Measurements from ENCODE around the gene DNAI4.
A peak's percentile ranks its signal among the peaks of the same experiment; 100 is the strongest.

The DNAI4 gene

DNA sequence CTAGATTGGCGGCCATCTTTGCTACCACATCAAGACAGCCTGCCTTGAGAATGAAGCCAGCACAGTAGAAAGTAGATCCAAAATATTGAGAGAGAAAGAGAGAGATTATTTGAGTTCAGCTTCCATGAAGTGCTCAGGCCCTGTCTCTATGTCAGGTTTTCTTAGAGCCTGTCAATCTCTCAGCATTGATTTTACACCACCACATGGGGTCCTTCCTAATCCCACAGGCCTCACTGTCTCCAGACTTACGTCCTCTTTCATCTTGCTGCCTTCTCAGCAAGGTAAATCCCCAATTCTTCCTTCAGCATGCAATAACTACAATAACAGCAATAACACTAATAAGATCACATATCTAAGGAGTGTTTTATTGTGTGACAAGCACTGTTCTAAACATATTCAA is 151.4 kb downstream of the DNAI4 start (continued):
- TF ChIP-seq, protein P1, sequence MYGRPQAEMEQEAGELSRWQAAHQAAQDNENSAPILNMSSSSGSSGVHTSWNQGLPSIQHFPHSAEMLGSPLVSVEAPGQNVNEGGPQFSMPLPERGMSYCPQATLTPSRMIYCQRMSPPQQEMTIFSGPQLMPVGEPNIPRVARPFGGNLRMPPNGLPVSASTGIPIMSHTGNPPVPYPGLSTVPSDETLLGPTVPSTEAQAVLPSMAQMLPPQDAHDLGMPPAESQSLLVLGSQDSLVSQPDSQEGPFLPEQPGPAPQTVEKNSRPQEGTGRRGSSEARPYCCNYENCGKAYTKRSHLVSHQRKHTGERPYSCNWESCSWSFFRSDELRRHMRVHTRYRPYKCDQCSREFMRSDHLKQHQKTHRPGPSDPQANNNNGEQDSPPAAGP (tag by site-specific recombination; IDR thresholded peaks at IDR 0.05): no peak

DNA sequence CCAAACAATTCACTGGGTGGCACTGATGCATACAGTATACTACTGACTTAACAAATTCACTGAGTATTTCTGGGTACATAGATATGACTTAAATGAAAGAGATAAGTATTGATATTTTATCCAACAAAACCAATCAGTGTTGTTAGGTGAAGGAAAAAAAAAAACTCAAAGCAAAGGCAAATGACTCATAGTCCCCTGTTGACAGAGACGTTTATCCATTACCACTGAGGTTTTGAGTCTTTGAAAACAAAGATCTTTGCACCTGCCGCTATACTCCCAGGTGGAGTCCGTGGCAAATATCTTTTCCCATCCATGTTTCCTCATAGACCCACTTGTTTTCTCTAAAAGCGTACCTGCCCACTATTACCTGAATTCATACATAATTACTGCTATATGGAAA is 154.0 kb downstream of the DNAI4 start:
- H3K27ac ChIP-seq (ENCODE audit: extremely low read depth, low read depth, low read length): no peak overlapping the region
- H3K4me3 ChIP-seq (ENCODE audit: low read depth, low read length): no peak overlapping the region
- ChIA-PET CTCF (interaction anchor here (0.9 to 1.2 kb wide), 2 partner anchors 226 to 443 kb away, joined by 3 read pairs; no protein-coding TSS in a partner anchor), POLR2A (no interaction called here)
- H3K9me3 ChIP-seq (ENCODE audit: control insufficient read depth, insufficient read depth, low read depth, low read length): no peaks in the 10 kb centered on the region
- H3K36me3 ChIP-seq (ENCODE audit: control insufficient read depth in 2 of 2, insufficient read depth in 1 of 2, low read length in 2 of 2): no peaks in the 10 kb centered on the region
- no peaks in the 10 kb centered on the region for H3K4me1 ChIP-seq (ENCODE audit: control insufficient read depth, insufficient read depth, low read length)
- TF ChIP-seq MZF1 (tag by site-specific recombination; IDR thresholded peaks at IDR 0.05; ENCODE audit: borderline replicate concordance): no peak
- no peak for TF ChIP-seq ZNF792 (tag by site-specific recombination; IDR thresholded peaks at IDR 0.05)
- no peak for TF ChIP-seq ZNF266 (tag by site-specific recombination; IDR thresholded peaks at IDR 0.05; ENCODE audit: low read depth)

DNA sequence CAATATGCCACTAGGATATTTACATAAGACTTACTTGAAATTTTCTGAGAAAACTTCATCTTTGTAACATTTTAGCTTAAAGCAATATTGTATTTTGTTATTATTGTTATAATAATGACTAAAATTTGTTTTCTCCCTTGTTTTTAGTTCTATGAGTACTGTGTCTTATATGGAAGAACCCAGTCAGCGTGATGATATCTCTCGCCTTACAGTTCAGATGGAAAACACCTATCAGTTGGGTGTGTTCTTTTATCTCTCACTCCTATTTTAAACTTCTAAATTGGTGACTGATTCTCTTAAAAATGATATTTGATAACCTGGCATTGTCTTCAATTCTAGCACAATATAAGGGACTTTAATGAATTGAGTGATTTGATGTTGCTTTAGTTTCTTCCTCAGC is 154.4 kb downstream of the DNAI4 start:
- ChIA-PET POLR2A (no interaction called here), CTCF (interaction anchor here (0.6 to 0.9 kb wide), 2 partner anchors 226 to 442 kb away, joined by 3 read pairs; no protein-coding TSS in a partner anchor)
- Histone ChIP-seq H3K4me3 (ENCODE audit: low read depth, low read length) (no peak overlapping the region), H3K9me3 (ENCODE audit: control insufficient read depth, insufficient read depth, low read depth, low read length) (no peaks in the 10 kb centered on the region), H3K36me3 (ENCODE audit: control insufficient read depth in 2 of 2, insufficient read depth in 1 of 2, low read length in 2 of 2) (no peaks in the 10 kb centered on the region), H3K4me1 (ENCODE audit: control insufficient read depth, insufficient read depth, low read length) (no peaks in the 10 kb centered on the region), H3K27ac (ENCODE audit: extremely low read depth, low read depth, low read length) (no peak overlapping the region)
- TF ChIP-seq ZNF658 (tag by site-specific recombination; IDR thresholded peaks at IDR 0.05) (no peak), ZNF558 (tag by site-specific recombination; IDR thresholded peaks at IDR 0.05) (no peak)

DNA sequence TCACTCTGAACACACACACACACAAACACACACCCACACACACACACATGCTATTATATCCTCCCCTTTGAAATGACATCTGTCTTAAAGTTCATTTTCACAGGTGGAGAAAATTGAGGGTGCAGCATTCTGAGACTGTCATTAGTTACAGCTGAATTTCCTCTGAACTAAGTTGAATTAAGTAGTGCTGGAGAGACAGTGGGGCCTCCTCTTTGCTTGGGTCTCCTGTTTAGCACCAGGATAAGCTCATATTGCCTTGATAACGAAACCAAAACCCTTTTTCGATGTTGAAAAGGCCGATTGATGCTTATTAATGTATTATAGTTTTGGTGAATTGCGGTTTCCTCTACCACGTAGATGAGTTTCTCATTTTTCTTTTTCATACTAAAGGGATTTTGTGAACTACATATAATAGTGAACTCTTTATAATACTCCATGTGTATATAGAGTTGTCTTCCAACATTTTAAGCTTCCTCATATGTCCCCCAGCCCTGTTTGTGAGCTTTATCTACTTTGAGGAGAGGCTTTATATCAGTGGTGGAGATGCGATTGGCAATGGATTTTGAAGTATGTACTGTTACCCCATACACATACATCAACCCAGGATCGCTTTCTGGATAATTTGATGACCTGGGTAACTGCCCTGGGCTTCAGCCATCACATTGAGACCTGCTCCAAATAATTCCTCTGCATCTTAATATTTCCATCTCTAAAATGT is 155.0 kb downstream of the DNAI4 start:
- Histone ChIP-seq H3K4me3 (ENCODE audit: low read depth, low read length) (no peak overlapping the region), H3K4me1 (ENCODE audit: control insufficient read depth, insufficient read depth, low read length) (no peaks in the 10 kb centered on the region), H3K9me3 (ENCODE audit: control insufficient read depth, insufficient read depth, low read depth, low read length) (no peaks in the 10 kb centered on the region), H3K36me3 (ENCODE audit: control insufficient read depth in 2 of 2, insufficient read depth in 1 of 2, low read length in 2 of 2) (no peaks in the 10 kb centered on the region), H3K27ac (ENCODE audit: extremely low read depth, low read depth, low read length) (no peak overlapping the region)
- TF ChIP-seq, protein P2, sequence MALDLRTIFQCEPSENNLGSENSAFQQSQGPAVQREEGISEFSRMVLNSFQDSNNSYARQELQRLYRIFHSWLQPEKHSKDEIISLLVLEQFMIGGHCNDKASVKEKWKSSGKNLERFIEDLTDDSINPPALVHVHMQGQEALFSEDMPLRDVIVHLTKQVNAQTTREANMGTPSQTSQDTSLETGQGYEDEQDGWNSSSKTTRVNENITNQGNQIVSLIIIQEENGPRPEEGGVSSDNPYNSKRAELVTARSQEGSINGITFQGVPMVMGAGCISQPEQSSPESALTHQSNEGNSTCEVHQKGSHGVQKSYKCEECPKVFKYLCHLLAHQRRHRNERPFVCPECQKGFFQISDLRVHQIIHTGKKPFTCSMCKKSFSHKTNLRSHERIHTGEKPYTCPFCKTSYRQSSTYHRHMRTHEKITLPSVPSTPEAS (tag by site-specific recombination; IDR thresholded peaks at IDR 0.05): 0 out of 2 replicates have a peak, but pooled peaks have one; percentile 12
- no peak for TF ChIP-seq ZFP41 (tag by site-specific recombination; IDR thresholded peaks at IDR 0.05; ENCODE audit: borderline replicate concordance)
- ChIA-PET POLR2A (interaction anchor here (0.6 kb wide), 1 partner anchor 21 kb away, joined by 7 read pairs; no protein-coding TSS in a partner anchor), CTCF (interaction anchor here (0.6 to 0.9 kb wide), 3 partner anchors 227 to 539 kb away, joined by 3 to 4 read pairs (median 3); no protein-coding TSS in a partner anchor)

DNA sequence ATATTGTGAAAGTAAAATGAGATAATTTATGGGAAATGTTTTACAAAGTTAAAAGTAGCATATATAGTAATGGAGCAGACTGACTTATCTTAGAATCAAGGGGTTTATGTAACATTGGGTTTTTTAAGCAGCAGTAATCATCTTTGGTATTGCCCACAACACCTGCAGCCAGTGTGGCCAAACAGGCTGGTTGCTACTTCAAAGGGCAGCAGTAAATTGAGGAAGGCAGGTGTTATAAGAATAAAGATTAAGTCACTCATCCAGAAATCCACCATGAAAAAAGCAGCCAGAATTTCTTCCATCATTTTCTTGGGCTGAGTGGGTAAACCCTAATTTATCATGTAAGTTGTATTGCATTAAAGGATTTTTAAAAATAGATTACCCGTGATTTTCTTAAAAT is 155.7 kb downstream of the DNAI4 start:
- no peak overlapping the region for H3K4me3 ChIP-seq (ENCODE audit: low read depth, low read length)
- ChIA-PET POLR2A (interaction anchor here (0.6 kb wide), 1 partner anchor 205 kb away, joined by 4 read pairs; no protein-coding TSS in a partner anchor), CTCF (no interaction called here)
- H3K36me3 ChIP-seq (ENCODE audit: control insufficient read depth in 2 of 2, insufficient read depth in 1 of 2, low read length in 2 of 2): no peaks in the 10 kb centered on the region
- no peak overlapping the region for H3K27ac ChIP-seq (ENCODE audit: extremely low read depth, low read depth, low read length)
- H3K9me3 ChIP-seq (ENCODE audit: control insufficient read depth, insufficient read depth, low read depth, low read length): no peaks in the 10 kb centered on the region
- H3K4me1 ChIP-seq (ENCODE audit: control insufficient read depth, insufficient read depth, low read length): no peaks in the 10 kb centered on the region
- TF ChIP-seq ZNF677 (tag by site-specific recombination; IDR thresholded peaks at IDR 0.05) (no peak), SP7 (tag by site-specific recombination; IDR thresholded peaks at IDR 0.05) (no peak), ZNF530 (tag by site-specific recombination; IDR thresholded peaks at IDR 0.05; ENCODE audit: low read depth) (no peak), ZNF514 (tag by site-specific recombination; IDR thresholded peaks at IDR 0.05) (no peak), ZNF501 (tag by site-specific recombination; IDR thresholded peaks at IDR 0.05) (no peak), KLF1 (tag by site-specific recombination; IDR thresholded peaks at IDR 0.05) (no peak), ZNF24 (tag by site-specific recombination; IDR thresholded peaks at IDR 0.05) (no peak)
- TF ChIP-seq, protein P3, sequence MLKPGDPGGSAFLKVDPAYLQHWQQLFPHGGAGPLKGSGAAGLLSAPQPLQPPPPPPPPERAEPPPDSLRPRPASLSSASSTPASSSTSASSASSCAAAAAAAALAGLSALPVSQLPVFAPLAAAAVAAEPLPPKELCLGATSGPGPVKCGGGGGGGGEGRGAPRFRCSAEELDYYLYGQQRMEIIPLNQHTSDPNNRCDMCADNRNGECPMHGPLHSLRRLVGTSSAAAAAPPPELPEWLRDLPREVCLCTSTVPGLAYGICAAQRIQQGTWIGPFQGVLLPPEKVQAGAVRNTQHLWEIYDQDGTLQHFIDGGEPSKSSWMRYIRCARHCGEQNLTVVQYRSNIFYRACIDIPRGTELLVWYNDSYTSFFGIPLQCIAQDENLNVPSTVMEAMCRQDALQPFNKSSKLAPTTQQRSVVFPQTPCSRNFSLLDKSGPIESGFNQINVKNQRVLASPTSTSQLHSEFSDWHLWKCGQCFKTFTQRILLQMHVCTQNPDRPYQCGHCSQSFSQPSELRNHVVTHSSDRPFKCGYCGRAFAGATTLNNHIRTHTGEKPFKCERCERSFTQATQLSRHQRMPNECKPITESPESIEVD (tag by site-specific recombination; IDR thresholded peaks at IDR 0.05): no peak
- TF ChIP-seq, protein P4, sequence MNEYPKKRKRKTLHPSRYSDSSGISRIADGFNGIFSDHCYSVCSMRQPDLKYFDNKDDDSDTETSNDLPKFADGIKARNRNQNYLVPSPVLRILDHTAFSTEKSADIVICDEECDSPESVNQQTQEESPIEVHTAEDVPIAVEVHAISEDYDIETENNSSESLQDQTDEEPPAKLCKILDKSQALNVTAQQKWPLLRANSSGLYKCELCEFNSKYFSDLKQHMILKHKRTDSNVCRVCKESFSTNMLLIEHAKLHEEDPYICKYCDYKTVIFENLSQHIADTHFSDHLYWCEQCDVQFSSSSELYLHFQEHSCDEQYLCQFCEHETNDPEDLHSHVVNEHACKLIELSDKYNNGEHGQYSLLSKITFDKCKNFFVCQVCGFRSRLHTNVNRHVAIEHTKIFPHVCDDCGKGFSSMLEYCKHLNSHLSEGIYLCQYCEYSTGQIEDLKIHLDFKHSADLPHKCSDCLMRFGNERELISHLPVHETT (tag by site-specific recombination; IDR thresholded peaks at IDR 0.05): no peak

Measured in HEK293 (cell line).